Mononuclear cell (primary cell): ENCODE measurements around the gene DVL3. TPM values are rescaled to one million over a fixed set of nuclear protein-coding genes. Genes with fewer than 3 reads are reported as not detected.
A peak's percentile ranks its signal among the peaks of the same experiment; 100 is the strongest.
"Not testable (repeated sequence)": the region's sequence is repeated elsewhere in the genome, so short reads cannot be mapped to it uniquely, and the experiment has no call there.

Source experiments
- H3K27me3 ChIP-seq: 2 replicates; pipeline ENCODE4 v1.6.0; 2011; ENCODE audit warnings: low read length, control low read depth; ENCODE audit not compliant: insufficient read depth
- H3K4me1 ChIP-seq: 2 replicates; pipeline ENCODE4 v1.5.1; 2011; ENCODE audit warnings: mild to moderate bottlenecking, low read length, control low read depth; ENCODE audit not compliant: insufficient read depth
- H3K4me3 ChIP-seq: 2 replicates; pipeline ENCODE4 v1.5.1; 2011; ENCODE audit warnings: mild to moderate bottlenecking, low read length, moderate library complexity
- H3K9me3 ChIP-seq: 2 replicates; pipeline ENCODE4 v1.5.1; 2011; ENCODE audit warnings: low read depth, mild to moderate bottlenecking, control low read depth, low read length
- total RNA-seq: library from RNA; depleted of rRNA; stranded (reverse); fragments of >200 nt; gene quantifications from one replicate; pipeline ENCODE4 v1.2.3, GENCODE V29; 2012

Gene DVL3
- total RNA-seq, result 18.3 TPM

- Histone ChIP-seq H3K4me3 (peak within 1 kb of the TSS; percentile 77), H3K4me1 (peaks cover 31% of the 10 kb centered on the region), H3K9me3 (no peaks in the 10 kb centered on the region), H3K27me3 (no peaks in the 10 kb centered on the region)
Measured at GRCh38 chr3:184154885-184155643, at the start of gene DVL3. Gene DVL3, plus strand, starts transcription at chr3:184155377. Its CDS starts 259 bp downstream, at chr3:184155636.

DNA sequence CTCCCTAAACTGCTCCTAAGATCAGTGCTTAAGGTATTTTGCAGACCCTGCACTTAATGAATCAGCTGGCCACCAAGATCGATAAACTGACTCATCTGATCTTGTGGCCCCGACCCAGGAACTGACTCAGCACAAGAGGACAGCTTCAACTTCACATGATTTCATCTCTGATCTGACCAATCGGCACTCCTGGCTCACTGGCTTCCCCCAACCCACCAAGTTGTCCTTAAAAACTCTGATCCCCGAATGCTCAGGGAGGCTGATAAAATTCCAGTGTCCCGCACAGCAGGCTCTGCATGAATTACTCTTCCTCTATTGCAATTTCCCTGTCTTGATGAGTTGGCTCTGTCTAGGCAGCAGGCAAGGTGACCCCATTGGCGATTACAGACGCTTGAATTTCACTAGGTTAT lies 44.9 kb upstream of the DVL3 start:
- no peaks in the 10 kb centered on the region for H3K9me3 ChIP-seq
- H3K4me1 ChIP-seq, result no peaks in the 10 kb centered on the region
- peaks cover 6% of the 10 kb centered on the region for H3K27me3 ChIP-seq
- no peak overlapping the region for H3K4me3 ChIP-seq

DNA sequence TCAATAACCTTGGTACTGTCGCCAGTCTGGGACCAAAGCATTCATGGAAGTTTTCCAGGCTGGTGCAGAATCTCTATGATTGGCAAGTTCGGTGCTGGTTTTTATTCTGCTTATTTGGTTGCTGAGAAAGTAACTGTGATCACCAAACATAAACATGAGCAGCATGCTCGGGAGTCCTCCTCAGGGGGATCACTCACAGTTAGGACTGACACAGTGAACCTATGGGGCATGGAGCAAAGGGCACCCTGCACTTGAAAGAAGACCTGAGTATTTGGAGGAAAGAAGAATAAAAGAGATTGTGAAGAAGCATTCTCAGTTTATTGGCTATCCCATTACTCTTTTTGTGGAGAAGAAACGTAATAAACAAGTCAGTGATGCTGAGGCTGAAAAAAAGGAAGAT lies 39.2 kb upstream of the DVL3 start:
- no peaks in the 10 kb centered on the region for H3K9me3 ChIP-seq
- H3K4me3 ChIP-seq, result no peak overlapping the region
- H3K27me3 ChIP-seq, result peaks cover 6% of the 10 kb centered on the region
- H3K4me1 ChIP-seq, result no peaks in the 10 kb centered on the region

GRCh38 chr3:184117636-184118035 lies 37.5 kb upstream of the DVL3 start:
- Histone ChIP-seq H3K4me1 (no peaks in the 10 kb centered on the region), H3K4me3 (no peak overlapping the region), H3K9me3 (no peaks in the 10 kb centered on the region), H3K27me3 (peaks cover 5% of the 10 kb centered on the region)

DNA sequence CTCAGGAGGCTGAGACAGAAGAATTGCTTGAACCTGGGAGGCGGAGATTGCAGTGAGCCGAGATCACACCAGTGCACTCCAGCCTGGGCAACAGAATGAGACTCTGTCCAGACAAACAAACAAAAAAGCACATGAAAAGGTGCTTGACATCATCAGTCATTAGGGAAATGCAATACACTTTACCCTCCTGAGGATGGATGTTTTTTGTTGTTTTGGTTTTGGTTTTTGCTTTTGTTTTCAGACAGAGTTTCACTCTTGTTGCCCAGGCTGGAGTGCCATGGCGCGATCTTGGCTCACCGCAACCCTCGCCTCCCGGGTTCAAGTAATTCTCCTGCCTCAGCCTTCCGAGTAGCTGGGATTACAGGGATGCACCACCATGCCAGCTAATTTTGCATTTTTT lies 34.1 kb upstream of the DVL3 start:
- H3K4me3 ChIP-seq, H3K4me1 ChIP-seq, H3K9me3 ChIP-seq, H3K27me3 ChIP-seq: not testable (repeated sequence)

- Histone ChIP-seq H3K27me3 (no peaks in the 10 kb centered on the region), H3K4me1 (no peaks in the 10 kb centered on the region), H3K9me3 (no peaks in the 10 kb centered on the region), H3K4me3 (no peak overlapping the region)
Measured at GRCh38 chr3:184126006-184126405, 29.2 kb upstream of the DVL3 start.

DNA sequence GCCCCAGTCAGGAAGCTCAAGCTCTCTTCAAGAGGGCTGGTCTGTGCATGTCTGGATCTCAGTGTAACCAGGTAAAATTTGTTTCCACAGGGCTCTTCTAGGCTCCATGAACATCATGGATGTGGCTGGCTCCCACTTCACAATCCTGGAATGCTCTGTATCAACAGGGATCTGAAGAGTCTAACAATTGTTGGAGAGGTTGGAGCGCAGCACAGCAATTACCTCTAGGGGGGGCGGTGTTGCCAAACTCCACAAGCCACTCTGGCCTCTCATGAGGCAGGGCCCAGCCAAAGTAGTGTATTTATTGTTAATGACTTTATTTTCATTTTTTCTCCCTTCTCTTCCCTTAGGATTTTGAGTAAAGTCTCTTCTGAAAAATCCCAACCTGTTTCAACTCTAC lies 26.2 kb upstream of the DVL3 start:
- Histone ChIP-seq H3K9me3 (no peaks in the 10 kb centered on the region), H3K27me3 (no peaks in the 10 kb centered on the region), H3K4me1 (peaks cover 5% of the 10 kb centered on the region), H3K4me3 (no peak overlapping the region)

GRCh38 chr3:184132945-184133344 lies 22.2 kb upstream of the DVL3 start:
- peaks cover 32% of the 10 kb centered on the region for H3K4me1 ChIP-seq
- H3K4me3 ChIP-seq, result no peak overlapping the region
- H3K27me3 ChIP-seq, result no peaks in the 10 kb centered on the region
- no peaks in the 10 kb centered on the region for H3K9me3 ChIP-seq

GRCh38 chr3:184133840-184134745 lies 21.1 kb upstream of the DVL3 start:
- H3K9me3 ChIP-seq, result no peaks in the 10 kb centered on the region
- H3K4me1 ChIP-seq, result peaks cover 32% of the 10 kb centered on the region
- no peaks in the 10 kb centered on the region for H3K27me3 ChIP-seq
- peak overlapping the region; percentile 92 for H3K4me3 ChIP-seq

DNA sequence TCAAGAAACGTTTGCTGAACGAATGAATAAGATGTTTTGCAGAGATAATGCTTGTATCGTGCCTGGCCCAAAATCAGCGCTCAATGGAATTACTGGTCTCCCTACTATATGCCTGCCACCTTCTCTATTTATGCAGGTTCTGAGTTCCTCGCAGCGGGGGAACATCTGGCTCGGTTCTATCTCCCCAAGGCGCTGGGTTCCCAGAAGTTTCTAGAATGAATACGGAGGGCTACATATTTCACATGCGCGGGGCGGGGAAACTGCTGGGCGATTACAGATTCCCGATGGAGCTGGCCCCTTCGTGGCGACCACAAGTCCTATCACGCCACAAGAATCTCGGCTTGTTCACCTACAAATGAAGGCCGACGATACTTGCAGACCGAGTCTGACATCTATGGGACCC lies 20.4 kb upstream of the DVL3 start:
- peaks cover 32% of the 10 kb centered on the region for H3K4me1 ChIP-seq

DNA sequence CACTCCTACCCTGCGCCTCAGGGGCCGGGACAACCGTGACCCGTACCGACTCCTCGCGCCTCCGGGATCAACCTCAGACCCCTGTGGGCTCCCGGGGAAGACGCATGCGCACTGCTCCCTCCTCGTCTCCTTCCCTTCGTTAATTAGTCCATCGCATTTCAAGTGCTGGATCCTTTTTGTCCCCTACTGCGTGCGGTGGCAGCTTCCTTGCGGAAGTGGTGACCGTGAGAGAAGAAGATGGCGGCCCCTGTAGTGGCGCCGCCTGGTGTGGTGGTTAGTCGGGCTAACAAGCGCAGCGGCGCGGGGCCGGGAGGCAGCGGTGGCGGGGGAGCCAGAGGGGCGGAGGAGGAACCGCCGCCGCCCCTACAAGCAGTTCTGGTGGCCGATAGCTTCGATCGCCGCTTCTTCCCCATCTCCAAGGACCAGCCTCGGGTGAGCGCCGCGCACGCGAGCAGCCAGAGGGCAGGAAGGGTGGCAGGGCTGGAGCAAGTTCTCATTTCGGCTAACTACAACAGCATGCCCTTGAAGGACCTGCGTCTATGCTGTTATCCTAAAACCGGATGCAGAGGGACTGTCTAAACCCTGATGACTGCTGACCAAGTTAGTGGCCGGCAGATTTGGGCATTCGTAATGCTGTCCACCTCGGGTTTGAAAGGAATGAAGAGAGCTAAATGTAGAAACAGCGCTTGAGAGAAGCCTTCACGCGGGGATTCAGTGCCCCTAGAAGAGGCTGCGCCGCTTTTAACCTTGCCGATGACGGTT lies 19.8 kb upstream of the DVL3 start, which contains the start of gene EIF2B5:
EIF2B5 (plus strand) TSS at position 210 of the 762 bp plus-strand sequence; CDS start at position 238, 28 bp downstream.
- no peaks in the 10 kb centered on the region for H3K9me3 ChIP-seq
- H3K4me3 ChIP-seq, result peak within 1 kb of the TSS; percentile 92
- no peaks in the 10 kb centered on the region for H3K27me3 ChIP-seq
- H3K4me1 ChIP-seq, result peaks cover 32% of the 10 kb centered on the region

More for the DNA sequence above, 20.4 kb upstream of the DVL3 start:
- Histone ChIP-seq H3K4me3 (peak overlapping the region; percentile 92), H3K9me3 (no peaks in the 10 kb centered on the region), H3K27me3 (no peaks in the 10 kb centered on the region)

DNA sequence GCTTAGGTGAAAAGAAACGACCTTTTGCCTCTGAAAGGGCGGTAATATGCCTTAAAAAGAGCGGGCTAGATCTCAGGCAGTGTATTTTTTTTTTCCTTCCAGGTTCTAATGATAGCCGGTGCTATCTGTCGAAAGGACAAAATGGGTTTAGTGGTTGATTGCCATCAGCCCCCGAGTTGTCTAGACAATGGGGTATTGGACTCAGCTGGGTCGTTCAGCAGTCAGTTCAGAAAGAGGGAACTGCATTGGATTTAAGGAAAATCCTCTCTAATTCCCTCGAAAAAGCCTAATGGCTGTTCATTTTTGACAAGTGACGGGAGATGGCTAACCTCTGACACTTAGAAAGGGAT lies 19.3 kb upstream of the DVL3 start:
- Histone ChIP-seq H3K27me3 (no peaks in the 10 kb centered on the region), H3K4me1 (peaks cover 32% of the 10 kb centered on the region), H3K4me3 (peak overlapping the region; percentile 92), H3K9me3 (no peaks in the 10 kb centered on the region)

- peaks cover 21% of the 10 kb centered on the region for H3K4me1 ChIP-seq
- H3K9me3 ChIP-seq, result no peaks in the 10 kb centered on the region
- H3K27me3 ChIP-seq, result no peaks in the 10 kb centered on the region
- H3K4me3 ChIP-seq, result no peak overlapping the region
Measured at GRCh38 chr3:184140436-184140835, 14.7 kb upstream of the DVL3 start.

DNA sequence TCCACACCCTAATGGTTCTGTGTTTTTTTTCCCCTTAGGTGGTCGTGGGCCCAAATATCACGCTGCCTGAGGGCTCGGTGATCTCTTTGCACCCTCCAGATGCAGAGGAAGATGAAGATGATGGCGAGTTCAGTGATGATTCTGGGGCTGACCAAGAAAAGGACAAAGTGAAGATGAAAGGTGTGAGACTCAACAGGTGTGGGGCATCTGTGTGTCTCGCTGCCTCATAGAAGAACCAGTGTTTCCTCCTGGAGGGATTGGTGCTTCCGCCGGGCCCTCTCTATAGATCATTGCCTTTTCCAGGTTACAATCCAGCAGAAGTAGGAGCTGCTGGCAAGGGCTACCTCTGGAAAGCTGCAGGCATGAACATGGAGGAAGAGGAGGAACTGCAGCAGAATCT lies 13.0 kb upstream of the DVL3 start:
- Histone ChIP-seq H3K4me1 (peaks cover 3% of the 10 kb centered on the region), H3K27me3 (no peaks in the 10 kb centered on the region), H3K4me3 (no peak overlapping the region), H3K9me3 (no peaks in the 10 kb centered on the region)

GRCh38 chr3:184143327-184143726 lies 11.8 kb upstream of the DVL3 start:
- Histone ChIP-seq H3K9me3 (no peaks in the 10 kb centered on the region), H3K4me3 (no peak overlapping the region), H3K27me3 (no peaks in the 10 kb centered on the region), H3K4me1 (no peaks in the 10 kb centered on the region)
